ENCODE results near the gene MRPS15. TPM values are rescaled to one million over a fixed set of nuclear protein-coding genes. Genes with fewer than 3 reads are reported as not detected.

Gene MRPS15
- total RNA-seq, 1 experiment from 2014 or later: 213 TPM

- Histone ChIP-seq H2AFZ (ENCODE audit: low read length) (no peak overlapping the region), H3K36me3 (ENCODE audit: low read depth, low read length) (no peaks in the 10 kb centered on the region), H3F3A (ENCODE audit: low read length, unreplicated experiment) (no peaks in the 10 kb centered on the region), H3K79me2 (ENCODE audit: low read length) (no peaks in the 10 kb centered on the region), H3K4me3 (ENCODE audit: low read length) (no peak overlapping the region), H4K20me1 (ENCODE audit: low read length) (no peaks in the 10 kb centered on the region), H3K4me2 (ENCODE audit: low read length) (no peak overlapping the region), H3K9me3 (ENCODE audit: low read length) (no peaks in the 10 kb centered on the region), H3K4me1 (ENCODE audit: insufficient read depth, low read length) (no peaks in the 10 kb centered on the region), H3K27ac (ENCODE audit: low read length) (no peak overlapping the region), H3K9me2 (replicated peaks; ENCODE audit: low read length) (no peaks in the 10 kb centered on the region), H3K9ac (ENCODE audit: low read length) (no peak overlapping the region), H3K27me3 (ENCODE audit: low read length) (peaks cover 31% of the 10 kb centered on the region)
- ChIA-PET POLR2A (ENCODE audit: unreplicated experiment) (no interaction called here), CTCF (no interaction called here)
- TF ChIP-seq CTCF (conservative IDR thresholded peaks at IDR 0.05; ENCODE audit: low read depth, low read length) (no peak), EZH2 (IDR thresholded peaks at IDR 0.05; ENCODE audit: low read length, unreplicated experiment) (no peak), EZH2phosphoT487 (IDR thresholded peaks at IDR 0.05; ENCODE audit: borderline replicate concordance, low read length) (no peak)
- intact Hi-C loops (cut with micrococcal nuclease): no loop called here
- no TSS peak for BruUV-seq (replicated peaks)
- DNase-seq: no peak
- no peak for ATAC-seq
Measured at GRCh38 chr1:36508257-36508656, 44.1 kb upstream of the MRPS15 start.

GRCh38 chr1:36506276-36506920 is 42.2 kb upstream of the MRPS15 start:
- POLR2A ChIA-PET (ENCODE audit: unreplicated experiment): no interaction called here
- Histone ChIP-seq H3K9ac (ENCODE audit: low read length) (no peak overlapping the region), H3K4me2 (ENCODE audit: low read length) (no peak overlapping the region), H3K9me2 (replicated peaks; ENCODE audit: low read length) (no peaks in the 10 kb centered on the region), H3K27me3 (ENCODE audit: low read length) (peaks cover 38% of the 10 kb centered on the region), H3K9me3 (ENCODE audit: low read length) (no peaks in the 10 kb centered on the region), H3K4me3 (ENCODE audit: low read length) (no peak overlapping the region), H3K36me3 (ENCODE audit: low read depth, low read length) (no peaks in the 10 kb centered on the region), H2AFZ (ENCODE audit: low read length) (no peak overlapping the region), H3K79me2 (ENCODE audit: low read length) (no peaks in the 10 kb centered on the region), H3K4me1 (ENCODE audit: insufficient read depth, low read length) (no peaks in the 10 kb centered on the region), H3F3A (ENCODE audit: low read length, unreplicated experiment) (no peaks in the 10 kb centered on the region), H3K27ac (ENCODE audit: low read length) (no peak overlapping the region), H4K20me1 (ENCODE audit: low read length) (no peaks in the 10 kb centered on the region)
- TF ChIP-seq EZH2 (IDR thresholded peaks at IDR 0.05; ENCODE audit: low read length, unreplicated experiment) (no peak), EZH2phosphoT487 (IDR thresholded peaks at IDR 0.05; ENCODE audit: borderline replicate concordance, low read length) (no peak), CTCF (conservative IDR thresholded peaks at IDR 0.05; ENCODE audit: low read depth, low read length) (no peak)
- no peak for ATAC-seq
- no TSS peak for BruUV-seq (replicated peaks)
- intact Hi-C loops (cut with micrococcal nuclease): no loop called here
- no peak for DNase-seq
- CTCF ChIA-PET: no interaction called here

GRCh38 chr1:36503733-36504132 is 39.5 kb upstream of the MRPS15 start:
- no peaks in the 10 kb centered on the region for H3K79me2 ChIP-seq (ENCODE audit: low read length)
- H3K9me3 ChIP-seq (ENCODE audit: low read length): no peaks in the 10 kb centered on the region
- H3K27me3 ChIP-seq (ENCODE audit: low read length): peaks cover 38% of the 10 kb centered on the region
- H3K27ac ChIP-seq (ENCODE audit: low read length): no peak overlapping the region
- ChIA-PET POLR2A (ENCODE audit: unreplicated experiment) (no interaction called here), CTCF (no interaction called here)
- no peak overlapping the region for H3K9ac ChIP-seq (ENCODE audit: low read length)
- H3K36me3 ChIP-seq (ENCODE audit: low read depth, low read length): no peaks in the 10 kb centered on the region
- H3F3A ChIP-seq (ENCODE audit: low read length, unreplicated experiment): no peaks in the 10 kb centered on the region
- BruUV-seq (replicated peaks): no TSS peak
- no peak overlapping the region for H3K4me3 ChIP-seq (ENCODE audit: low read length)
- H3K4me1 ChIP-seq (ENCODE audit: insufficient read depth, low read length): no peaks in the 10 kb centered on the region
- no peak overlapping the region for H2AFZ ChIP-seq (ENCODE audit: low read length)
- no peak for DNase-seq
- H3K4me2 ChIP-seq (ENCODE audit: low read length): no peak overlapping the region
- TF ChIP-seq CTCF (conservative IDR thresholded peaks at IDR 0.05; ENCODE audit: low read depth, low read length) (no peak), EZH2 (IDR thresholded peaks at IDR 0.05; ENCODE audit: low read length, unreplicated experiment) (no peak), EZH2phosphoT487 (IDR thresholded peaks at IDR 0.05; ENCODE audit: borderline replicate concordance, low read length) (no peak)
- intact Hi-C loops (cut with micrococcal nuclease): no loop called here
- ATAC-seq: no peak
- no peaks in the 10 kb centered on the region for H4K20me1 ChIP-seq (ENCODE audit: low read length)
- H3K9me2 ChIP-seq (replicated peaks; ENCODE audit: low read length): no peaks in the 10 kb centered on the region
